Chondrocyte (in vitro differentiated cells): ENCODE data around the gene ZNF200. TPM values are rescaled to one million over a fixed set of nuclear protein-coding genes. Genes with fewer than 3 reads are reported as not detected.

ENCODE experiments used
- DNase-seq: peaks from one replicate; pipeline ENCODE4 v3.0.0; 2021; ENCODE audit warnings: mixed read lengths, low spot score
- H3K27ac Mint-ChIP-seq: one replicate; pipeline ENCODE4 v1.8.0; 2021; ENCODE audit warnings: mild to moderate bottlenecking, moderate library complexity, mixed read lengths; ENCODE audit not compliant: unreplicated experiment
- H3K27me3 Mint-ChIP-seq: 2 replicates; pipeline ENCODE4 v1.8.0; 2021; ENCODE audit warnings: low read depth, mixed read lengths
- H3K36me3 Mint-ChIP-seq: 2 replicates; pipeline ENCODE4 v1.8.0; 2021; ENCODE audit warnings: low read depth, mixed read lengths
- H3K4me1 Mint-ChIP-seq: 2 replicates; pipeline ENCODE4 v1.8.0; 2021; ENCODE audit warnings: low read depth, mild to moderate bottlenecking, mixed read lengths
- H3K4me3 Mint-ChIP-seq: one replicate; pipeline ENCODE4 v1.8.0; 2021; ENCODE audit warnings: mild to moderate bottlenecking, moderate library complexity, mixed read lengths; ENCODE audit not compliant: unreplicated experiment
- H3K9me3 Mint-ChIP-seq: 2 replicates; pipeline ENCODE4 v1.8.0; 2021; ENCODE audit warnings: low read depth, mixed read lengths
- total RNA-seq: library from RNA; stranded (reverse); gene quantifications from 3 replicates; pipeline ENCODE4 v1.2.1, GENCODE V29; 2021
- TF ChIP-seq, protein P1 (sequence below): fragments of 200-600 bp; sonication (generic); IDR thresholded peaks from 2 replicates; pipeline ENCODE4 v1.5.0; 2021; ENCODE audit warnings: antibody characterized with exemption, mild to moderate bottlenecking, moderate library complexity

ZNF200 gene
- total RNA-seq, 1 donor from 2014 or later = 6.6 TPM

DNA sequence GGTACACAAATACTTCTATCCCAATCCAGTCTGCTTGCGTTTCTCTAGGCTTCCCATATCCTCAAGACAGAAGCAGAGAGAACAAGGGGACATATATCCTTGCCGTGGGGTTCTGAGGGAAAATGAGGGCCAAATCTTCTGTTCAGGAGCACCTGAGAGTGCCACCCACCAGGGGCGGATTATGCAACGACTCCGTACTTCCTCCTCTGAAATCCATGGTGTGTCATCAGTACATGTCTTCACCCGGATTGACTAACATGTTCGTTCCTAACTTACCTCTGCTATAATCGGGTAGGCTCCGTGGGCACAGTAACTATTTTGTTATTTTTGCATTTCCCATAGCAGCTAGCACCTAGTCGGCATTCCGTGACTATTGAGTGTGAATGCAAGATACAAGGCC is 7.8 kb upstream of the ZNF200 start:
- Mint-ChIP-seq H3K27ac (no peak overlapping the region), H3K4me3 (no peak overlapping the region), H3K4me1 (no peaks in the 10 kb centered on the region), H3K9me3 (no peaks in the 10 kb centered on the region), H3K36me3 (no peaks in the 10 kb centered on the region), H3K27me3 (peaks cover 19% of the 10 kb centered on the region)
- TF ChIP-seq, protein P1, sequence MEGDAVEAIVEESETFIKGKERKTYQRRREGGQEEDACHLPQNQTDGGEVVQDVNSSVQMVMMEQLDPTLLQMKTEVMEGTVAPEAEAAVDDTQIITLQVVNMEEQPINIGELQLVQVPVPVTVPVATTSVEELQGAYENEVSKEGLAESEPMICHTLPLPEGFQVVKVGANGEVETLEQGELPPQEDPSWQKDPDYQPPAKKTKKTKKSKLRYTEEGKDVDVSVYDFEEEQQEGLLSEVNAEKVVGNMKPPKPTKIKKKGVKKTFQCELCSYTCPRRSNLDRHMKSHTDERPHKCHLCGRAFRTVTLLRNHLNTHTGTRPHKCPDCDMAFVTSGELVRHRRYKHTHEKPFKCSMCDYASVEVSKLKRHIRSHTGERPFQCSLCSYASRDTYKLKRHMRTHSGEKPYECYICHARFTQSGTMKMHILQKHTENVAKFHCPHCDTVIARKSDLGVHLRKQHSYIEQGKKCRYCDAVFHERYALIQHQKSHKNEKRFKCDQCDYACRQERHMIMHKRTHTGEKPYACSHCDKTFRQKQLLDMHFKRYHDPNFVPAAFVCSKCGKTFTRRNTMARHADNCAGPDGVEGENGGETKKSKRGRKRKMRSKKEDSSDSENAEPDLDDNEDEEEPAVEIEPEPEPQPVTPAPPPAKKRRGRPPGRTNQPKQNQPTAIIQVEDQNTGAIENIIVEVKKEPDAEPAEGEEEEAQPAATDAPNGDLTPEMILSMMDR = no peak
- no peak for DNase-seq

DNA sequence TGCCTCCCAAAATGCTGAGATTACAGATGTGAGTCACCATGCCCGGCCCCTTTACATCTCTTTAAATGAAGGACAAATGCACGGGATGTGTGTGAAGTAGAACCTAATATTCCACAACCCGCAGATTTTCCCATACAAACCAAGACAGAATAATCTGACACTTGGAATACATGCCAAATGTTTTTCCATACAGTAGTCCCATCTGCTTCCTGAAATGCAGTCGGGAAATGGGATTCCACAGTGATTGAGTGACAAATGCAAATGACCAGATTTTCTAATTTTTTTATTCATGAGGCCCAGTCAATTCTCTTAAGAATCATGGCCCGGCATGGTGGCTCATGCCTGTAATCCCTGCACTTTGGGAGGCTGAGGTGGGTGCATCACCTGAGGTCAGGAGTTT is 6.8 kb upstream of the ZNF200 start:
- H3K27ac Mint-ChIP-seq = no peak overlapping the region
- no peak overlapping the region for H3K4me3 Mint-ChIP-seq
- H3K27me3 Mint-ChIP-seq = peaks cover 17% of the 10 kb centered on the region
- H3K36me3 Mint-ChIP-seq = no peaks in the 10 kb centered on the region
- no peaks in the 10 kb centered on the region for H3K4me1 Mint-ChIP-seq
- TF ChIP-seq, protein P1 = no peak
- DNase-seq = no peak
- no peaks in the 10 kb centered on the region for H3K9me3 Mint-ChIP-seq

DNA sequence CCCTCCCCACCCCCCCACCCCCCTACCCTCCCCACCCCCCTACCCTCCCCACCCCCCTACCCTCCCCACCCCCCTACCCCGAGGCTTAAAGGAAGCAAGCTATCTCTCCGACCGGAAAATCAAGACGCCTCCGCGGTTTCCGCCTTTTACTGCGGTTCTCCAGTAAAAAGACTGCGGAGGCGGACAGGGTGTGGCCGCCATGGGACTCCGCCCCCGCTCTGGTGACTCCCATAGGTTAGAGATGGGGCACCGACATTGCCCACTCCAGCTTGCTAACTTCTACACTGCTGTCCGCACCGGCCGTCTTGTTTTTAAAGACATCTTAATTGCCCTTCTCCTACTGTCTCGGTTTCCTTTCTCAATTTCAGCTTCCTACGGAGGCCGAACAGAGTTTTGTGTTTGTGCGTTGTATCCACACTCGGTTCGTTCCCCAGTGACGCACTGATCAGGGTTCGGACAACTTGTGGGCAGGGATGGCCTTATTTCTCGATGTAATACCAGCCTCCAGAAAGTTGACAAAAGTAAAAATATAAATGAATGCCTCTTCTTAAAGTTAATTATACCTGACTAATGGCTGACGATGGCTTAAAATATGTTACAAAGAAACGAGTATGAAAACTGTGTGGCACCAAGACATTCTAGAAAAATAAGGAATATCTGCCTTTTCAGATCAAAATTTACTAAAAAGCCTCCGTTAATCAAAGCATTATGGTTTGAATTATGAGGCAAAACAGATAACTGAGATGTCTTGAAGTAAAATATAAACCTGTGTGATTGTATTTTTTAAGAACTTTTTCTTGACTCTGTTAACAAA is 1.1 kb upstream of the ZNF200 start:
- DNase-seq = no peak
- Mint-ChIP-seq H3K9me3 (peaks cover 18% of the 10 kb centered on the region), H3K27me3 (peaks cover 7% of the 10 kb centered on the region), H3K27ac (peak overlapping the region; percentile 22), H3K36me3 (peaks cover 19% of the 10 kb centered on the region), H3K4me3 (peak overlapping the region; percentile 66), H3K4me1 (peaks cover 16% of the 10 kb centered on the region)
- TF ChIP-seq, protein P1 = no peak

DNA sequence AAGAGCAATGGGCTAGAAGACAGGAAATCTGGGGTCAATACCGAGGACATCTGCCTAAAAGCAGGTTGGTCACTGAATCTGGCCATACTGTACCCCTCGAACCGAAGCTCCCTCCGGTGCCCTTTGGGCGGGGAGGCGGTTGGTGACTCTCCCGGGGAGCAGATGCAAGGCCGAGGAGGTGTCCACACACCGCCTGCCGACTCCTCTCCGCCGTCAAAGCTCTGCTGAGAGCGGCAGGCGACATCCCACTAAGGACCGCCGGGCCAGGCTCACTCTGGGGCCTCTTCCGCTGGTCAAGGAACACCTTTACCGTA is 458 bp downstream of the ZNF200 start:
- Mint-ChIP-seq H3K9me3 (peaks cover 29% of the 10 kb centered on the region), H3K4me1 (peaks cover 16% of the 10 kb centered on the region), H3K27ac (peak overlapping the region; percentile 99), H3K27me3 (no peaks in the 10 kb centered on the region), H3K4me3 (peak overlapping the region; percentile 93), H3K36me3 (peaks cover 31% of the 10 kb centered on the region)
- DNase-seq = no peak
- TF ChIP-seq, protein P1 = no peak

DNA sequence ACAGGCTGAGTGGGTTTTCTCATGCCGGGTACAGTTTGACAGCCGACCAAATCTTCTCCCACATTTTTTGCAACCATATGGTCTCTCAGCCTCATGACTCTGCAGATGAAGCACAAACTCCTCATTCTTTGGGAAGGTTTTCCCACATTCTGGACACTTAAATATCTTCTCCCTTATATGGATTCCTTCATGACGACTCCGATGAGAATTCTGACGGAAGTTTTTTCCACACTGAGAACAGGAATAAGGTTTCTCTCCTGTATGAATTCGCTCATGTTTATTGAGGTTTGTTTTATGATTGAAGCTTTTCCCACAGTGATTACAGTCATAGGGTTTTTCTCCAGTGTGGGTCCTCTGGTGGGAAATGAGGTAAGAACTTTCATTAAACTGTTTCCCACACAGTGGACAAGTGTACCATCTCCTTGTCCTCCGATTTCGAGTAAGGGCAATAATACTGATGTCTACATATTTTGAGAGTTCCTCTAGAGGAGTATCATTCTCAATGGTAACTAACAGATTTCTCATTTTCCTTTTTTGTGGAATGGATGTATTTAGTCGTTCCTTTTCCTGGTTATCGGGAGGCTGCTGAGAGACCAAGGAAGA is 10.9 kb downstream of the ZNF200 start:
- H3K27ac Mint-ChIP-seq = no peak overlapping the region
- no peak overlapping the region for H3K4me3 Mint-ChIP-seq
- TF ChIP-seq, protein P1 = no peak
- H3K27me3 Mint-ChIP-seq = no peaks in the 10 kb centered on the region
- H3K4me1 Mint-ChIP-seq = no peaks in the 10 kb centered on the region
- H3K9me3 Mint-ChIP-seq = peaks cover 64% of the 10 kb centered on the region
- peaks cover 58% of the 10 kb centered on the region for H3K36me3 Mint-ChIP-seq
- no peak for DNase-seq
